ENCODE data around the gene RPA3. TPM values are rescaled to one million over a fixed set of nuclear protein-coding genes. Genes with fewer than 3 reads are reported as not detected.
"Not testable (repeated sequence)": the region's sequence is repeated elsewhere in the genome, so short reads cannot be mapped to it uniquely, and the experiment has no call there.

RPA3 gene
- total RNA-seq, 1 experiment from 2014 or later = 61.4 TPM

DNA sequence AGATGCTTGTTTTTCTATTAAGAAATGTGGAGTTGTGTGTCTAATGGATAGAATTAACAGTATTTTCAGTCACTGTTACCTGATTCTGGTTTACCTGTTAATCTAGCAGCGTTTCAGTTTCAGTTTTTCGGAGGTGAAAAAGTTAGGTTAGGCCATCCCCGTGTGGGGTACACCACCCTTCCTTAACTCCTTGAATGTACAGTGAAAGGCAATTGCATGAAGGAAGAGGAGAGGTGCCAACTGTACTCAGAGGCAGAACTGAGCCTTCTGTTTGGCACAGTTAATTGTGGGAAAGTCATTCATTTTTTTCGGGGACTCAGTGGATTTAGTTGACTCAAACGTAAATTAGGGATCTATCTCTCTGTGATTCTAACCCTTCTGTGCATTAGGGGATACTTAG lies 35.5 kb downstream of the RPA3 start:
- DNase-seq (ENCODE audit: low spot score) = no peak
- intact Hi-C loops (cut with micrococcal nuclease; ENCODE audit: unreplicated experiment) = loop anchor here (2.0 to 10.0 kb wide), 4 partner anchors 282 to 614 kb away; partner anchors contain the start of gene GLCCI1
- H3K4me1 ChIP-seq (ENCODE audit: insufficient read depth, low read length, poor library complexity, severe bottlenecking) = no peaks in the 10 kb centered on the region
- BruUV-seq (replicated peaks) = no TSS peak
- H3K36me3 ChIP-seq (ENCODE audit: insufficient read depth, low read length, poor library complexity, severe bottlenecking) = no peaks in the 10 kb centered on the region
- CTCF ChIA-PET = no interaction called here
- TF ChIP-seq, protein P1, sequence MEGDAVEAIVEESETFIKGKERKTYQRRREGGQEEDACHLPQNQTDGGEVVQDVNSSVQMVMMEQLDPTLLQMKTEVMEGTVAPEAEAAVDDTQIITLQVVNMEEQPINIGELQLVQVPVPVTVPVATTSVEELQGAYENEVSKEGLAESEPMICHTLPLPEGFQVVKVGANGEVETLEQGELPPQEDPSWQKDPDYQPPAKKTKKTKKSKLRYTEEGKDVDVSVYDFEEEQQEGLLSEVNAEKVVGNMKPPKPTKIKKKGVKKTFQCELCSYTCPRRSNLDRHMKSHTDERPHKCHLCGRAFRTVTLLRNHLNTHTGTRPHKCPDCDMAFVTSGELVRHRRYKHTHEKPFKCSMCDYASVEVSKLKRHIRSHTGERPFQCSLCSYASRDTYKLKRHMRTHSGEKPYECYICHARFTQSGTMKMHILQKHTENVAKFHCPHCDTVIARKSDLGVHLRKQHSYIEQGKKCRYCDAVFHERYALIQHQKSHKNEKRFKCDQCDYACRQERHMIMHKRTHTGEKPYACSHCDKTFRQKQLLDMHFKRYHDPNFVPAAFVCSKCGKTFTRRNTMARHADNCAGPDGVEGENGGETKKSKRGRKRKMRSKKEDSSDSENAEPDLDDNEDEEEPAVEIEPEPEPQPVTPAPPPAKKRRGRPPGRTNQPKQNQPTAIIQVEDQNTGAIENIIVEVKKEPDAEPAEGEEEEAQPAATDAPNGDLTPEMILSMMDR (conservative IDR thresholded peaks at IDR 0.05; ENCODE audit: low read depth, low read length) = no peak
- TF ChIP-seq EZH2 (IDR thresholded peaks at IDR 0.05; ENCODE audit: borderline replicate concordance, low read depth, low read length, poor library complexity, severe bottlenecking) = no peak
- H3K9me3 ChIP-seq (ENCODE audit: low read depth, low read length, poor library complexity, severe bottlenecking) = no peaks in the 10 kb centered on the region
- no peak overlapping the region for H3K27ac ChIP-seq (ENCODE audit: low read depth, low read length, poor library complexity, severe bottlenecking)
- POLR2A ChIA-PET (ENCODE audit: low non-redundant PET) = no interaction called here
- no peak overlapping the region for H3K4me3 ChIP-seq (ENCODE audit: low read depth, low read length, poor library complexity, severe bottlenecking)
- no peaks in the 10 kb centered on the region for H3K27me3 ChIP-seq (replicated peaks; ENCODE audit: insufficient read depth, low read depth, low read length, poor library complexity)

DNA sequence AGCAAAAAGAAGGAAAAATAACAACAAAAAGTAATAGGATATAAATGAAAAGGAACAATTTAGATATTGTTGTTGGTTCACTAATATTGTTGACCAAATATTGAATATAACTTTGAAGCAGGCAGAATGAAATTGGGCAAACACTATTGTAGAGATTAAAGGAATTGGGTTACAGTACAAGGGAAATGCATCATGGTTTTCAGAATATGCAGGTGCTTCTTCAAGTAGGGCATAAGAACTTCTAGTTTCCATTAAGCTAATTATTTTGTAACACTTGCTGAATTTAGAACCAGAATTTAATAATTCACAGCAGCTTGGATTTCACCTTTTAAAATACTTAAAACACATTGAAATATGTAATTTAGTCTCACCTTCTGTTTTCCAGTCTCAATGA lies 36.5 kb downstream of the RPA3 start:
- BruUV-seq (replicated peaks) = no TSS peak
- CTCF ChIA-PET = interaction anchor here (0.6 to 1.5 kb wide), 6 partner anchors 79 to 535 kb away, joined by 3 to 10 read pairs (median 5); no protein-coding TSS in a partner anchor
- intact Hi-C loops (cut with micrococcal nuclease; ENCODE audit: unreplicated experiment) = loop anchor here (1.0 to 10.0 kb wide), 5 partner anchors 79 to 615 kb away; partner anchors contain the start of gene GLCCI1
- H3K4me3 ChIP-seq (ENCODE audit: low read depth, low read length, poor library complexity, severe bottlenecking) = no peak overlapping the region
- POLR2A ChIA-PET (ENCODE audit: low non-redundant PET) = no interaction called here
- H3K27ac ChIP-seq (ENCODE audit: low read depth, low read length, poor library complexity, severe bottlenecking) = no peak overlapping the region
- TF ChIP-seq EZH2 (IDR thresholded peaks at IDR 0.05; ENCODE audit: borderline replicate concordance, low read depth, low read length, poor library complexity, severe bottlenecking) = no peak
- TF ChIP-seq, protein P1 (conservative IDR thresholded peaks at IDR 0.05; ENCODE audit: low read depth, low read length) = no peak
- DNase-seq (ENCODE audit: low spot score) = no peak
- H3K36me3 ChIP-seq (ENCODE audit: insufficient read depth, low read length, poor library complexity, severe bottlenecking) = no peaks in the 10 kb centered on the region
- H3K27me3 ChIP-seq (replicated peaks; ENCODE audit: insufficient read depth, low read depth, low read length, poor library complexity) = no peaks in the 10 kb centered on the region
- H3K4me1 ChIP-seq (ENCODE audit: insufficient read depth, low read length, poor library complexity, severe bottlenecking) = no peaks in the 10 kb centered on the region
- no peaks in the 10 kb centered on the region for H3K9me3 ChIP-seq (ENCODE audit: low read depth, low read length, poor library complexity, severe bottlenecking)

DNA sequence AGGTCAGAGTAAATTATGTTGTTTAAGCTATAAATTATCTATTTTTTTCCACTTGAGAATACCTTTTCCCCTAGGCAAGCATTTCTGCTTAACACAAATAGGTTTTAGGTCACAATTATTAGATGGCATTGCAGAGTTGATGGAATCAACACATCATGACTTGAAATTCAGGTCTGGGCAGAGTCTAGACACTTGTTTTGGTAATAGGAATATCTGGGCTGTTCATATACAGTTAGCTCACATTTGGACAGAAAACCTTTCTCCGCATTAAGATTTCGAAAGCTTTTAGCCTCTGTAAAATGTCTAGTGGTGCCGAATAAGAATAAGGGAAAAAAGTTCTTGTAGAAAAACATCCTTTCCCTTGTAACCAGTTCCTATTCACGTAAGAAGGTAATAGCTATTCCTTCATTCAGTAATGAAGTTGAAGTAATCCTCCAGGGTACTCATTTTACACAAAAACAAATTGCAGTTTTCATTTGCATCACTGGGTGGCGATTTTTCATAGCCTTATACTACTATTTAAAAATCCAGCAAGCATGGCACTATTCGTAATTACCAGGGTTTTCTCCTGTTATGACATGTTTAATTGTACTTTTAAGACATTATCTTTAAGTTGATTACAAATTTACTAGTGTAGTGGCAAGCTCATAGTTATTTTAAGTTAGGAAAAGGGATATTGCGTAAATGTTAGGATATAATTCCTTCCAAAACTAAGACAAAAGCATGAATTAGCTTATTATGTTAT lies 37.0 kb downstream of the RPA3 start:
- CTCF ChIA-PET = interaction anchor here (0.6 to 1.5 kb wide), 6 partner anchors 79 to 536 kb away, joined by 3 to 10 read pairs (median 5); no protein-coding TSS in a partner anchor
- no peak for TF ChIP-seq EZH2 (IDR thresholded peaks at IDR 0.05; ENCODE audit: borderline replicate concordance, low read depth, low read length, poor library complexity, severe bottlenecking)
- TF ChIP-seq, protein P1 (conservative IDR thresholded peaks at IDR 0.05; ENCODE audit: low read depth, low read length) = peak; percentile 73
- Histone ChIP-seq H3K9me3 (ENCODE audit: low read depth, low read length, poor library complexity, severe bottlenecking) (no peaks in the 10 kb centered on the region), H3K4me1 (ENCODE audit: insufficient read depth, low read length, poor library complexity, severe bottlenecking) (no peaks in the 10 kb centered on the region), H3K4me3 (ENCODE audit: low read depth, low read length, poor library complexity, severe bottlenecking) (no peak overlapping the region), H3K27me3 (replicated peaks; ENCODE audit: insufficient read depth, low read depth, low read length, poor library complexity) (no peaks in the 10 kb centered on the region), H3K36me3 (ENCODE audit: insufficient read depth, low read length, poor library complexity, severe bottlenecking) (no peaks in the 10 kb centered on the region), H3K27ac (ENCODE audit: low read depth, low read length, poor library complexity, severe bottlenecking) (no peak overlapping the region)
- no TSS peak for BruUV-seq (replicated peaks)
- POLR2A ChIA-PET (ENCODE audit: low non-redundant PET) = no interaction called here
- DNase-seq (ENCODE audit: low spot score) = peak; percentile 81
- intact Hi-C loops (cut with micrococcal nuclease; ENCODE audit: unreplicated experiment) = loop anchor here (1.0 to 10.0 kb wide), 4 partner anchors 80 to 616 kb away; partner anchors contain the start of gene GLCCI1

DNA sequence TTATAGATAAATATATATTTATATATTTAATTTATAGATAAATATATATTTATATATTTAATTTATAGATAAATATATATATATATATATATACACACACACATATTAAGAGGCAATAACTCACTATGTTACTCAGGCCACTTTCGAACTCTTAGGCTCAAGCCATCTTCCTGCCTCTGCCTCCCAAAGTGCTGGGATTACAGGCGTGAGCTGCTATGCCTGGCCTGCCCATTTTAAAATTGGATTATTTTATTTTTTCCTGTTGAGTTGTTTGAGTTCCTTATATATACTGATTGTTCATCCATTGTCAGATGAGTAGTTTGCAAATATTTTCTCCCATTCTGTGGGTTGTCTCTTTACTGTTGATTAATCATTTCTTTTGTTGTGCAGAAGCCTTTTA lies 38.8 kb downstream of the RPA3 start:
- H3K27ac ChIP-seq (ENCODE audit: low read depth, low read length, poor library complexity, severe bottlenecking); CTCF ChIA-PET; H3K9me3 ChIP-seq (ENCODE audit: low read depth, low read length, poor library complexity, severe bottlenecking); H3K36me3 ChIP-seq (ENCODE audit: insufficient read depth, low read length, poor library complexity, severe bottlenecking); H3K4me1 ChIP-seq (ENCODE audit: insufficient read depth, low read length, poor library complexity, severe bottlenecking); H3K4me3 ChIP-seq (ENCODE audit: low read depth, low read length, poor library complexity, severe bottlenecking); H3K27me3 ChIP-seq (replicated peaks; ENCODE audit: insufficient read depth, low read depth, low read length, poor library complexity); POLR2A ChIA-PET (ENCODE audit: low non-redundant PET); BruUV-seq (replicated peaks): not testable (repeated sequence)
- DNase-seq (ENCODE audit: low spot score) = peak; percentile 18
- intact Hi-C loops (cut with micrococcal nuclease; ENCODE audit: unreplicated experiment) = loop anchor here (5.0 to 10.0 kb wide), 3 partner anchors 285 to 618 kb away; partner anchors contain the start of gene GLCCI1
